ENCODE measurements around the gene TDRD15.
"Not testable (repeated sequence)": the region's sequence is repeated elsewhere in the genome, so short reads cannot be mapped to it uniquely, and the experiment has no call there.

The TDRD15 gene

GRCh38 chr2:21148718-21149117 lies 24.9 kb downstream of the TDRD15 start:
- no peak for DNase-seq

GRCh38 chr2:21151234-21151633 lies 27.5 kb downstream of the TDRD15 start:
- not testable (repeated sequence) for DNase-seq

DNA sequence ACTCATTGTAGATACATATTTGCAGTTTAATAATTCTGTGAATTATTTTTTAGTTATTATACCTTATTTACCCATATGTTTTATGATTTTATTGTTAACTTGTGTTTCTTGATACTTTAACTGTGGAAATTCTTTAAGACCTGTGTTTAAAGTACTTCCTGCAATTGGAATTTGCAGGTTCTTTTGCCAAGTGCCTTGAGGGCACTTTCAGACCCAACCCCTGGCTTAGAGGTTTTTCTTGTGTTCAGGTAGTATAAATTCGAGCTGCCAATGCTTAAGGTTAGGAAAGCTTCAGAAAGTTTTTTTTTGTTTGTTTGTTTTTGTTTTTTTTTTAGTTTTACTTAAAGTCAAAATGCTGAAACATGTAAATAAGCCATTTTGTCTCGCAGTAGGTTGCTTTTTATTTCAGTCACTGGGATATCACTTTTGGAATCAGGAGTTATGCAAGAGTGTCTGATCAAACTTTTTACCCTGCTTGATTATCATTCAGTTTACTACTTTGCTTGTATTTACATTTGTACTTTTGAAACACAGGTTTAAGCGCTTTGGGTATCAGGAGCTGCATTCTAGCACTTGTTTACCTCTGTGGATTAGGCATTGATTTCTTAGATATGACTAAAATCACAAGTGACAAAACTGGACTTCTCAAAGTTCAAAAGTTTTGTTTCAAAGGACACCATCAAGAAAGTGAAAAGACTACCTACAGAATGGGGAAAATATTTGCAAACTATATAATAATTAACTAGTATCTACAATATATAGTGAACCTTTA lies 31.8 kb downstream of the TDRD15 start:
- DNase-seq: no peak

DNA sequence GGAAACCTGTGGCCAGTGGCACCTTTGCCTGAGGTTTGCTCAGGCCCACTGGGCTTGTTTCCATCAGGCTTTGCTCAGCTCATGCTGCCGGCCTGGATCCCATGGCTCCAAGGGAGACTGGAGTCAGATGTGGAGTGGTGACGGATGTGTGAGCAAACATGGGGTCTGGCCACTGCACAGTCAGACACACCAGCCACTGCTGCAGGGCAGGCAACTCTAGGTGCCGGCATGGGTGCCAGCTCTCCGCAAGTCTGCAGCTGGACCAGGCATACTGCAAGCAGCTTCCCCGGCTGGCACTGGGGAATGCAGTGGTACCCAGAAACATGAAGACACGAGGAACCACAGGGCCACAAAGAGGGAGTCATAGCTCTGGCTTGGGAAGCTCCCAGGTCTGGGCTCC lies 37.4 kb downstream of the TDRD15 start:
- DNase-seq: no peak

- no peak for DNase-seq
Measured at GRCh38 chr2:21161832-21162614, 38.3 kb downstream of the TDRD15 start.

GRCh38 chr2:21162615-21162878 lies 38.8 kb downstream of the TDRD15 start:
- no peak for DNase-seq

DNA sequence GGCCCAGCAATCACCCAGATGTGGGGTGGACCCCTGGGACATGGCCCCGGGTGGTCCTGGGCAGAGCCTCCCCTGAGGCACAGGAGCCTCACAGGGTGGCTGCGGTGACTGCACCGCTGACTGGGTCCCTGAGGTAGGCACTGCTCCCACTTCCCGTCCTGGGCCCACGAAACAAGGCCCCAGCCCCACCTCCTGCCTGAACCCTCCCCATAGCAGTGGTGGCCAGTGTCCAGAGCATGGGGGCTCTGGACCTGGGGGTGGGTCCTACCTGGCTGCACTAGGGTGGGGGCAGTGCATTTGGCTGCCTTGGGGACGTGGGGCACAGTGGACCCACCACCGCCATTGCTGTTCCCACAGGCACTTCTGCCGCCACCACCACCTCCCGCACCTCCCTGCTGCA lies 39.4 kb downstream of the TDRD15 start:
- no peak for DNase-seq

DNA sequence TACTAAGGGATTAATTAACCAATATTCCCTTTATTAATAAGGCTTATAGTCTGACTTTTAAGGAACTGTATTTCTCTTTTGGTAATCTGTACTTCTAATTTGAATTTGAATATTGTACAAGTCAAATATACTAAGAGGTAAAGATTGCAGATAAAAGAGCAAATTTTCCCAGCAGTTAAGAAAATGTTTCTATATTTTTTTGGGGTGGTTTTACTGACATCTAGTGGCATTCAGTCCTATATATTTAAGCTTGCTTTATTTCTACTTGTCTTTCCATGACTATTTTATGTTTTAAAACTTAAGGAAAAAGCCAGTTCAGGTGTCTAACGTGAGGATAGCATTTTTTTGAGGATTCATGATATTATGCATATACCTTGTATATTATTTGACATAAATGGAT lies 41.6 kb downstream of the TDRD15 start:
- peak in 1 of 2 donors; percentile 2 for DNase-seq

- peak; percentile 7 to 60 for DNase-seq
Measured at GRCh38 chr2:21175895-21176646, 52.3 kb downstream of the TDRD15 start.

- DNase-seq: no peak
Measured at GRCh38 chr2:21181957-21182356, 58.2 kb downstream of the TDRD15 start.

GRCh38 chr2:21183306-21183705 lies 59.5 kb downstream of the TDRD15 start:
- DNase-seq: no peak

- DNase-seq: no peak
Measured at GRCh38 chr2:21183726-21184125, 60.0 kb downstream of the TDRD15 start.

- DNase-seq: no peak
Measured at GRCh38 chr2:21191535-21191934, 67.8 kb downstream of the TDRD15 start.

Data from inflammatory macrophage treated with lipopolysaccharide for 1 hour (primary cell).